ENCODE data around the gene PNO1. TPM values are rescaled to one million over a fixed set of nuclear protein-coding genes. Genes with fewer than 3 reads are reported as not detected.

The PNO1 gene
- total RNA-seq, 1 donor from 2014 or later = 14.2 TPM

- peaks cover 24% of the 10 kb centered on the region for H3K27me3 Mint-ChIP-seq (ENCODE audit: low read depth)
- H3K9me3 Mint-ChIP-seq = no peaks in the 10 kb centered on the region
- H3K36me3 Mint-ChIP-seq = no peaks in the 10 kb centered on the region
- H3K4me3 Mint-ChIP-seq = no peak overlapping the region
- TF ChIP-seq CTCF (IDR thresholded peaks at IDR 0.05; ENCODE audit: unreplicated experiment) = no peak
- H3K4me1 Mint-ChIP-seq = peaks cover 19% of the 10 kb centered on the region
- no peak overlapping the region for H3K27ac Mint-ChIP-seq
- no peak for DNase-seq (ENCODE audit: low spot score in 2 of 2, unreplicated experiment in 2 of 2)
Observed at GRCh38 chr2:68119504-68119903, 38.2 kb upstream of the PNO1 start.

GRCh38 chr2:68121873-68122679 is 35.6 kb upstream of the PNO1 start:
- DNase-seq (ENCODE audit: low spot score in 2 of 2, unreplicated experiment in 2 of 2) = peak; percentile 74 to 94
- peak overlapping the region; percentile 47 for H3K4me3 Mint-ChIP-seq
- no peak overlapping the region for H3K27ac Mint-ChIP-seq
- peaks cover 19% of the 10 kb centered on the region for H3K4me1 Mint-ChIP-seq
- H3K27me3 Mint-ChIP-seq (ENCODE audit: low read depth) = peaks cover 8% of the 10 kb centered on the region
- H3K9me3 Mint-ChIP-seq = no peaks in the 10 kb centered on the region
- peak; percentile 97 for TF ChIP-seq CTCF (IDR thresholded peaks at IDR 0.05; ENCODE audit: unreplicated experiment)
- H3K36me3 Mint-ChIP-seq = no peaks in the 10 kb centered on the region

- no peaks in the 10 kb centered on the region for H3K9me3 Mint-ChIP-seq
Observed at GRCh38 chr2:68122680-68122964, 35.1 kb upstream of the PNO1 start.

GRCh38 chr2:68124321-68124720 is 33.4 kb upstream of the PNO1 start:
- H3K27me3 Mint-ChIP-seq (ENCODE audit: low read depth) = peaks cover 2% of the 10 kb centered on the region
- peaks cover 19% of the 10 kb centered on the region for H3K4me1 Mint-ChIP-seq
- no peaks in the 10 kb centered on the region for H3K36me3 Mint-ChIP-seq
- no peak overlapping the region for H3K4me3 Mint-ChIP-seq
- no peak overlapping the region for H3K27ac Mint-ChIP-seq
- no peaks in the 10 kb centered on the region for H3K9me3 Mint-ChIP-seq
- DNase-seq (ENCODE audit: low spot score in 2 of 2, unreplicated experiment in 2 of 2) = no peak
- no peak for TF ChIP-seq CTCF (IDR thresholded peaks at IDR 0.05; ENCODE audit: unreplicated experiment)

More at GRCh38 chr2:68122680-68122964, 35.1 kb upstream of the PNO1 start:
- peaks cover 19% of the 10 kb centered on the region for H3K4me1 Mint-ChIP-seq
- peak overlapping the region; percentile 47 for H3K4me3 Mint-ChIP-seq
- peaks cover 7% of the 10 kb centered on the region for H3K27me3 Mint-ChIP-seq (ENCODE audit: low read depth)
- H3K36me3 Mint-ChIP-seq = no peaks in the 10 kb centered on the region
- H3K27ac Mint-ChIP-seq = no peak overlapping the region
- TF ChIP-seq CTCF (IDR thresholded peaks at IDR 0.05; ENCODE audit: unreplicated experiment) = no peak
- DNase-seq (ENCODE audit: low spot score in 2 of 2, unreplicated experiment in 2 of 2) = no peak

GRCh38 chr2:68125821-68126220 is 31.9 kb upstream of the PNO1 start:
- DNase-seq (ENCODE audit: low spot score in 2 of 2, unreplicated experiment in 2 of 2) = no peak
- H3K4me1 Mint-ChIP-seq = peaks cover 19% of the 10 kb centered on the region
- H3K36me3 Mint-ChIP-seq = peaks cover 7% of the 10 kb centered on the region
- no peaks in the 10 kb centered on the region for H3K27me3 Mint-ChIP-seq (ENCODE audit: low read depth)
- no peak overlapping the region for H3K27ac Mint-ChIP-seq
- no peaks in the 10 kb centered on the region for H3K9me3 Mint-ChIP-seq
- no peak overlapping the region for H3K4me3 Mint-ChIP-seq
- TF ChIP-seq CTCF (IDR thresholded peaks at IDR 0.05; ENCODE audit: unreplicated experiment) = no peak
